Neural cell (in vitro differentiated cells): ENCODE results near the gene CDYL.

Source experiments
- EP300 ChIP-seq: fragments of 450-650 bp; conservative IDR thresholded peaks from 2 replicates; pipeline ENCODE4 v1.6.1; 2014; ENCODE audit warnings: antibody characterized with exemption, mild to moderate bottlenecking, moderate library complexity; ENCODE audit not compliant: poor library complexity, severe bottlenecking
- MXI1 ChIP-seq: fragments of 450-650 bp; conservative IDR thresholded peaks from 2 replicates; pipeline ENCODE4 v1.6.1; 2014; ENCODE audit warnings: antibody characterized with exemption, mild to moderate bottlenecking; ENCODE audit not compliant: poor library complexity, severe bottlenecking
- RAD21 ChIP-seq: fragments of 450-650 bp; conservative IDR thresholded peaks from 2 replicates; pipeline ENCODE4 v1.6.1; 2014; ENCODE audit warnings: antibody characterized with exemption, mild to moderate bottlenecking, moderate library complexity
- TAF1 ChIP-seq: IDR thresholded peaks from 2 replicates; pipeline ENCODE4 v1.6.1; 2012; ENCODE audit warnings: low read depth
- TF ChIP-seq, protein P1 (sequence below): IDR thresholded peaks from 2 replicates; pipeline ENCODE4 v1.6.1; 2012; ENCODE audit warnings: borderline replicate concordance
- TF ChIP-seq, protein P2 (sequence below): fragments of 450-650 bp; IDR thresholded peaks from 2 replicates; pipeline ENCODE4 v1.5.1; 2014; ENCODE audit warnings: antibody characterized with exemption, mild to moderate bottlenecking, moderate library complexity; ENCODE audit not compliant: poor library complexity, severe bottlenecking

DNA sequence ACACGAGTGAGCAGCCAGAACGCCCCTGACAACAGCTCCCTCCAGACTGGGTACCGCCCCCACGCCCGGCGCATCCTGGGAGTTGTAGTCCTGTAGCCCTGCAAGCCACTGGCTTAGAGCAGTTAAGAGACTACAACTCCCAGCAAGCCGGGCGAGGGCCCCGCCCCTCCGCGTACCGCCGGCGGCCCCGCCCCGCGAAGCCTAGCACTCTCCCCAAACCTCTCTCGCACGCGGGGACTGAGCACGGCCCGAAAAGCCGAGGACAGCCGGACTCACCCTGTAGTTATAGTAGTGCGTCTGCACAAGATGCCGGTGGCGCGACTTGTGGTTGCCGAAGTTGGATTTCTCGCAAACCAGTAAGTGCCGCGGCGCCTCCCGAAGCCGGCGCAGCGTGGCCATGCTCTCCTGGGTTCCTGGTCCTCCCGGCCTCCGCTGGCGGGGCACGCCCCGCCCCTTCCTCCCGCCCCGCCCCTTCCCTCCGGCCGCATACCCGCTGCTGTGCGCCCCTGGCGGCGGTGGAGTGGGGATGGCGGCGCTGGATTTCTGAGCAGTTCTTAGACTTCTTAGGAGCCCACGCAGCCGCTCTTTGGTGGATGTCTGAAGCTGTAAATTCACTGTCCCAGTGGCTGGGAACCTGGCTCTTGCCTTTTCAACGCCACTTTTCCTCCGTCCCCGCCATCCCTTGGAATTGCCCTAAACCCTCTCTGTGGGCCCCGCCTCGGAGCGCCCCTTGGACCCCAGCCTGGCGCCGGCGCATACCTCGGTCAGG is 227.6 kb downstream of the CDYL start, which contains the start of gene RPP40:
- TF ChIP-seq, protein P1, sequence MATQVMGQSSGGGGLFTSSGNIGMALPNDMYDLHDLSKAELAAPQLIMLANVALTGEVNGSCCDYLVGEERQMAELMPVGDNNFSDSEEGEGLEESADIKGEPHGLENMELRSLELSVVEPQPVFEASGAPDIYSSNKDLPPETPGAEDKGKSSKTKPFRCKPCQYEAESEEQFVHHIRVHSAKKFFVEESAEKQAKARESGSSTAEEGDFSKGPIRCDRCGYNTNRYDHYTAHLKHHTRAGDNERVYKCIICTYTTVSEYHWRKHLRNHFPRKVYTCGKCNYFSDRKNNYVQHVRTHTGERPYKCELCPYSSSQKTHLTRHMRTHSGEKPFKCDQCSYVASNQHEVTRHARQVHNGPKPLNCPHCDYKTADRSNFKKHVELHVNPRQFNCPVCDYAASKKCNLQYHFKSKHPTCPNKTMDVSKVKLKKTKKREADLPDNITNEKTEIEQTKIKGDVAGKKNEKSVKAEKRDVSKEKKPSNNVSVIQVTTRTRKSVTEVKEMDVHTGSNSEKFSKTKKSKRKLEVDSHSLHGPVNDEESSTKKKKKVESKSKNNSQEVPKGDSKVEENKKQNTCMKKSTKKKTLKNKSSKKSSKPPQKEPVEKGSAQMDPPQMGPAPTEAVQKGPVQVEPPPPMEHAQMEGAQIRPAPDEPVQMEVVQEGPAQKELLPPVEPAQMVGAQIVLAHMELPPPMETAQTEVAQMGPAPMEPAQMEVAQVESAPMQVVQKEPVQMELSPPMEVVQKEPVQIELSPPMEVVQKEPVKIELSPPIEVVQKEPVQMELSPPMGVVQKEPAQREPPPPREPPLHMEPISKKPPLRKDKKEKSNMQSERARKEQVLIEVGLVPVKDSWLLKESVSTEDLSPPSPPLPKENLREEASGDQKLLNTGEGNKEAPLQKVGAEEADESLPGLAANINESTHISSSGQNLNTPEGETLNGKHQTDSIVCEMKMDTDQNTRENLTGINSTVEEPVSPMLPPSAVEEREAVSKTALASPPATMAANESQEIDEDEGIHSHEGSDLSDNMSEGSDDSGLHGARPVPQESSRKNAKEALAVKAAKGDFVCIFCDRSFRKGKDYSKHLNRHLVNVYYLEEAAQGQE, result no peak
- no peak for TF ChIP-seq EP300
- TF ChIP-seq, protein P2, sequence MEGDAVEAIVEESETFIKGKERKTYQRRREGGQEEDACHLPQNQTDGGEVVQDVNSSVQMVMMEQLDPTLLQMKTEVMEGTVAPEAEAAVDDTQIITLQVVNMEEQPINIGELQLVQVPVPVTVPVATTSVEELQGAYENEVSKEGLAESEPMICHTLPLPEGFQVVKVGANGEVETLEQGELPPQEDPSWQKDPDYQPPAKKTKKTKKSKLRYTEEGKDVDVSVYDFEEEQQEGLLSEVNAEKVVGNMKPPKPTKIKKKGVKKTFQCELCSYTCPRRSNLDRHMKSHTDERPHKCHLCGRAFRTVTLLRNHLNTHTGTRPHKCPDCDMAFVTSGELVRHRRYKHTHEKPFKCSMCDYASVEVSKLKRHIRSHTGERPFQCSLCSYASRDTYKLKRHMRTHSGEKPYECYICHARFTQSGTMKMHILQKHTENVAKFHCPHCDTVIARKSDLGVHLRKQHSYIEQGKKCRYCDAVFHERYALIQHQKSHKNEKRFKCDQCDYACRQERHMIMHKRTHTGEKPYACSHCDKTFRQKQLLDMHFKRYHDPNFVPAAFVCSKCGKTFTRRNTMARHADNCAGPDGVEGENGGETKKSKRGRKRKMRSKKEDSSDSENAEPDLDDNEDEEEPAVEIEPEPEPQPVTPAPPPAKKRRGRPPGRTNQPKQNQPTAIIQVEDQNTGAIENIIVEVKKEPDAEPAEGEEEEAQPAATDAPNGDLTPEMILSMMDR, result peak; percentile 79
- no peak for TF ChIP-seq RAD21
- TF ChIP-seq TAF1, result no peak
- TF ChIP-seq MXI1, result peak; percentile 99
